GM19372 (cell line): ENCODE results near the gene PLXNA2.

Experiments
- ATAC-seq: cut with Tn5 transposase; IDR thresholded peaks from one replicate; pipeline ENCODE4 v1.9.1; 2021; ENCODE audit warnings: mild to moderate bottlenecking, low read depth, moderate library complexity; ENCODE audit not compliant: unreplicated experiment

Gene PLXNA2

DNA sequence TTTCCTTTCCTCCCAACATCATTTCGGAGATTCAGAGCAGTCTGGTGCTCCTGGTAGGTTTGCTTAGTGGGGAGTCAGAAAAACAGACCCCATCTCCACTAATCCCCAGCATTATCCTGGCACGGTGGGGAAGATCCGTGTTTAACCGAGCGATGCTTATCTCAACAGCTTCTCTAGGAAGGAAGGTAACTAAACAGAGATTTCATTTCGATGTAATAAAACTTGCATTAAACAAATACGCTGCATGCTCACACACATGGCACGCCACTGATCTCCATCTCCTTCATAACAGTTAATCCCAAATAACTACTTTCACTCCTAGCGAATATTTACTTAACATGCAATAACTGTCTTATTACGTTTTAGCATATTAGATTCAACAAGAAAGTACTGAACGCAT is 188.6 kb downstream of the PLXNA2 start:
- no peak for ATAC-seq

GRCh38 chr1:208054911-208055379 is 189.2 kb downstream of the PLXNA2 start:
- ATAC-seq, result no peak

DNA sequence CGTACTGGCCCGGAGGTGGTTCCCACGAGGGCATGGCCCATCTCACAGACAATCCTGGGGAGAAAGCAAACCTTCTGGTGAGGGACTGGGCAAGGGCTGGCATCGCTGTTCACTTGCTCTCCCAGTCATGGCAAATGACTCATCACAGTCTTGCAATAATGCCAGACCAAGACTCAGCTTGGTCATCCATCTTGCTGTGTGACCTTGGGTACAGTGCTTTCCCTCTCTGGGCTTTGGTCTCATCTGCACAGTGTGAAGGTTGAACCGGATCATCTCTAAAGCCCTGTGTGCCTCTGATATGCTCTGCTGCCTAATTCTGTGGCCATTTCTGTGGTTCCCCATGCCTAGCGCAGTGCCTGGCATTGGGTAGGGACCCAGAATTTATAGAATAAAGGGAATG is 189.7 kb downstream of the PLXNA2 start:
- ATAC-seq, result no peak

DNA sequence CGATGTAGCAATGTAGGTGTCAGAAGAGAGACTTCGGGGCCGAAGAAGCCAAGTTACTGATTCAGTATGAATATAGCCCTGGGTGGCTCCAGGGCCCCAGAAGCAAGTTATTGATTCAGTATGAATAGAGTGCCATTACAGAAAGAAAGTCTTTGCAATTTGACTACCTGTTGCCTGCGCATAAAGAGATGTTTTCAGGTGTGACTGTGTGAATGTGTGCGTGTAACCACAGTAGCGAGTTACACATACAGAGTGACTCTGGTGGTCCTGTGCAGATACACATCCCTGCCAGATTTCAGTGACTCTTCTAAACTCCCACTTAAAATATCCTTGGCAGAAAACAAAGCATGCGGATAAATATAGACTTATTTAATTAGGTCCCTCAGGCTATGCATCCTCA is 190.5 kb downstream of the PLXNA2 start:
- no peak for ATAC-seq

GRCh38 chr1:208052926-208053407 is 191.2 kb downstream of the PLXNA2 start:
- ATAC-seq, result no peak

DNA sequence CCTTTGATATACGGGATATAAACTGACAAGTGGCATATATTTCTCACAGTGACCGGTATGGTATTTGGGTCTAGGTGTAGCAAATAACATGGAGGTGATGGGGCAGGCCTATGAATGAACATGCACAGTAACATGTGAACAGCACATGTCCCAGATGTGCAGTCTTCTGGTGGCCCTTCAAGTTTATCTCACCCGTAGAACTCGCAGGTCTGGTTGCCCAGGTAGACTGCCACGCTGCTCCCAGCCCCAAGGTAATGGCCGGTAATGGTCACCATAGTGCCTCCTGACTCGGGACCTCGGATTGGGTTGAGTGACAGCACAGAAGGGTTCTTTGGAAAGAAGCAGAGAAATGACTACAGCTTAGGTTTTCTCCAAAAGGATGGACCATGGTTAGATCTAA is 192.0 kb downstream of the PLXNA2 start:
- ATAC-seq, result no peak

GRCh38 chr1:208051651-208052050 is 192.5 kb downstream of the PLXNA2 start:
- no peak for ATAC-seq

DNA sequence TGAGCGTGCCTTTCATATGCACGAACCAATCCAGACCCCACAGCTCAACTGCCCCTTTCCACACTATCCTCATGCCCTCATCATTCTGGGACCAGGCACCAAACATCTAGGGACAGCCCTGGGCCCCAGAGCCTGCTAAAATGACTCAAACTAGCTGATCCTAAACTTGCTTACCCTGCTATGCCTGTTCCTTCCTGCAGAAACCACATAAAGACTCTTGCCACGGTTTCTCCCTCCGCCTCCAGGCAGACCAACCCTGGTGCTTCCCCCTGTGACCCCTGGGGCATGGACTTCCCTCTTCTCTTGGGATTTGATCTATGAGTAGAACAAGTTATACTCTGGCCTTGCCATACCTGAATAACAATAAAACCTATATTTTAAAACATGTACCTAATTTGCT is 195.3 kb downstream of the PLXNA2 start:
- no peak for ATAC-seq

- ATAC-seq, result no peak
Observed at GRCh38 chr1:208047975-208048374, 196.2 kb downstream of the PLXNA2 start.

GRCh38 chr1:208047476-208047934 is 196.7 kb downstream of the PLXNA2 start:
- ATAC-seq, result no peak

- ATAC-seq, result no peak
Observed at GRCh38 chr1:208045463-208046260, 198.5 kb downstream of the PLXNA2 start.

- ATAC-seq, result no peak
Observed at GRCh38 chr1:208044589-208045462, 199.4 kb downstream of the PLXNA2 start.

GRCh38 chr1:208043691-208044181 is 200.4 kb downstream of the PLXNA2 start:
- ATAC-seq, result no peak

- ATAC-seq, result no peak
Observed at GRCh38 chr1:208042868-208043267, 201.3 kb downstream of the PLXNA2 start.

DNA sequence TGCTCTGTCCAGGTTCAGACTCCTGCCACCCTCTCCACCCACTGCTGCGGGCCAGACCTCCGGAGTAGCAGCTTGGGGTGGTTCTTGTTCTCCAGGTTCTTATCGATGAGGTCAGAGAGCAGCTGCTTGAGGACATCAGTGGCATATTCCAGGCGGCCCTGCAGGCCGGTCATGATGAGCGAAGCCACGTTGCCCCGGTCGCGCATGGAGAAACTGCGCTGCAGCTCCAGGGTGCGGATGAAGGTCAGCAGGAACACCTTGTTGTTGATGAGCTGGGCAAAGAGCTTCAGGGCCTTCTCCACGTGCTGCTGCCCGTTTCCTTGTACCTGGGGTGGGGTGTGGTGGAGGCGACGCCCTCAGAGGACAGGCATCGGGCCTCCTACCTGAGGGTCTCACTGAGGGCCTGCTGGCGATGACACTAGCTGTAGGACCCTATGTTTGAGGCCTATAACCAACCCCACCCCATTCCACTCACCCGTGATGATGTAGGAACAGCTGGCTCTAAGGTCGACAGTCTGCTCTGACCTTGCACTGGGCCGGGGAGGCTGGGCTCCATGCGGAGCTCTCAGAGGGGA is 202.1 kb downstream of the PLXNA2 start:
- ATAC-seq, result no peak

- no peak for ATAC-seq
Observed at GRCh38 chr1:208041505-208041904, 202.7 kb downstream of the PLXNA2 start.

- no peak for ATAC-seq
Observed at GRCh38 chr1:208040821-208041297, 203.3 kb downstream of the PLXNA2 start.

- ATAC-seq, result no peak
Observed at GRCh38 chr1:208039536-208040332, 204.4 kb downstream of the PLXNA2 start.

DNA sequence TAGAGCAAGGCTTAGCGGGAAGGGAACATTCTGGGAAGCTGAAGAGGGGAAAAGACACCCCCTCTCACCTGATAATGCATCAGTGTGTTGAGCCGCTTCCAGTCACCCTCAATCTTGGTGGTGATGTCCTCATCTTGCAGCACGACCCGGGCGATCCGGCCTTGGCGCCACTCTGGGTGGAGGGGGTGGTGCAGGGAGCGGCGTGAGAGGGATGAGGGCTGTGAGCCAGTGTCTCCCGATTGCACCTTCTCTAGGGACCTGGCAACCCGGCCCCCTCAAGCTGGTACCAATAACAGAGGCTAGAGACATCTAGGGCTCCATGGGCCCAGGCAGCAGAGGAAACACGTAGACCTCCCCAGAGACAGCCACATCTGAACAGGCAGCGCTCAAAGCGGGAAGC is 205.9 kb downstream of the PLXNA2 start:
- ATAC-seq, result no peak
